Renal pelvis (tissue), 4 donors: Measurements from ENCODE around the gene C1orf198. TPM values are rescaled to one million over a fixed set of nuclear protein-coding genes. Genes with fewer than 3 reads are reported as not detected.

Source experiments
- DNase-seq: peaks from one replicate; pipeline ENCODE4 v3.0.0-alpha.2; 2013
- polyA plus RNA-seq, 3 donors: library from polyadenylated mRNA; unstranded; fragments of 120-200 nt; gene quantifications; one replicate each; pipeline ENCODE4 v1.2.1, GENCODE V29; 2013; ENCODE audit not compliant: insufficient read length in 3 of 3

Gene C1orf198
- polyA plus RNA-seq, 3 donors, result 72.6 to 91.2 (median 83.6) TPM

- no peak for DNase-seq
These were observed 24.6 kb downstream of the C1orf198 start for GRCh38 chr1:230843503-230844309.

GRCh38 chr1:230842801-230843200 lies 25.5 kb downstream of the C1orf198 start:
- DNase-seq, result no peak

DNA sequence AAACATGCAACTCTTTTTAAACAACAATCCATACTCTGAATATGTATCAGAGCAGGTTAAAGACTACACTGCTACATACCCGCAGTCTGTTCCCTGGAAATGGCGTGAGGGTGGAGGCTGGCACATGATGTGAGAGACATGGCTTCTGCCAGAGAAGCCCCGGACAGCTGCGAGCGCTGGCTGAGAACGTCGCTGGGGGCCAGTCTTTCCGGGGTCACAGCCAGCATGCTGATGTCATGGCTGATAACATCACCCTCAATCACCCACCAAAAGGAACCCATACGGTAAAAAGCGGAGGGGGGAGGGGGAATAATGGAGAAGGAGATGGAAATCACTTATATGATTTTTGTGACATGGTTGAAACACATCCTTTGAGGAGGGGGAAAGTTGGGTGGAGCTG lies 29.1 kb downstream of the C1orf198 start:
- DNase-seq, result no peak

DNA sequence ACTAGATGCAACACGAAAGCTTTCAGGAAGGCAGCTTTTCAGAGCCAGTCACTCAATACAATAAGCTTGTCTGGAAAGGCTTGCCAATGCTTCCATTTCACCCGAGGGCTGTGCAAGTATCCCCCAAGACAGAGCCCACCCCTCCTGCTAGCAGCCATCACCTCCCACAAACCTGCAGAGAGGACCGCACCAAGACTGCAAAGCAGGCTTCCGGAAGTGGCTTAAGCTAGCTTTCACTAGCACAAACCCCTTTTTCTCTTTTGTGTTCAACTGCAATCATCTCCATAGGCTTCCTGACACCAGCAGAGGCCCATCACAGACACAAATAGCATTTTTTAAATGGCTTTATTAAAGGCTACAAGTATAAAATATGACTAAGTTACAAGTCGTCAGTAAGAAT lies 31.5 kb downstream of the C1orf198 start:
- no peak for DNase-seq

GRCh38 chr1:230836347-230836746 lies 32.0 kb downstream of the C1orf198 start:
- DNase-seq, result no peak

DNA sequence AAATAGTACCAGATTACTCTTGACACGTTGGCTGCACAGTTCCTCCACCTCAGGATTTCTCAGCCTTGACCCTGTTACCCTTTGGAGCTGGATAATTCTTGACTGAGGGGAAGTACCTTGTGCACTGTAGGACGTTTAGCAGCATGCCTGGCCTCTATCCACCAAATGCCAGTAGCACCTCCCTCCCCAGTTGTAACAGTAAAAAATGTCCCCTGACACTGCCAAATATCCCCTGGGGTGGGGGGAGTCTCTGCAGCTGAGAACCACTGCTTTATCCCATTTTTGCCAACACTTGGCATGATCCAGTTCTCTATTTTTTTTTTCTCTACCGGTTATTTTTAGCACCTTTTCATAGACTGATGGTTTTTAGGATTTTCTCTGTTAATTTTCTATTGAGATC lies 34.0 kb downstream of the C1orf198 start:
- DNase-seq, result no peak

GRCh38 chr1:230833511-230833910 lies 34.8 kb downstream of the C1orf198 start:
- no peak for DNase-seq

DNA sequence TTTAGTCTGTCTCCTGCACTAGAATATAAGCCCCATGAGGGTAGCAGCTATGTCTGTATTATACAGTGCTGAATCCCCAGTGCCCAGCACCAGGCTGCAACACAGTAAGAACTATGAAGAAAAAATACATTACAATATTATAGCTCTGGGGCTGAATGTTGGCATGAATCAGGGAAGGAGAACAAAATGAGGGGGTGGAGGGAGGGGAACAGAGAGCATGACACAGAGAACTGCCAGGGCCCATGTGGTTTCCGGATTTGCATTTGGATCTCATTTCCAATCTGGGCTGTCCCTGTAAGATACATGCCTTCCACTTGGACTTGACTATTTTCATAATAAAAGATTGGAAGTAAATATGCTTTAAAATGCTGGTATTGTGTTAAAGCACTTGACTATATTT lies 35.8 kb downstream of the C1orf198 start:
- no peak for DNase-seq

- no peak for DNase-seq
These were observed 36.5 kb downstream of the C1orf198 start for GRCh38 chr1:230831771-230832170.

DNA sequence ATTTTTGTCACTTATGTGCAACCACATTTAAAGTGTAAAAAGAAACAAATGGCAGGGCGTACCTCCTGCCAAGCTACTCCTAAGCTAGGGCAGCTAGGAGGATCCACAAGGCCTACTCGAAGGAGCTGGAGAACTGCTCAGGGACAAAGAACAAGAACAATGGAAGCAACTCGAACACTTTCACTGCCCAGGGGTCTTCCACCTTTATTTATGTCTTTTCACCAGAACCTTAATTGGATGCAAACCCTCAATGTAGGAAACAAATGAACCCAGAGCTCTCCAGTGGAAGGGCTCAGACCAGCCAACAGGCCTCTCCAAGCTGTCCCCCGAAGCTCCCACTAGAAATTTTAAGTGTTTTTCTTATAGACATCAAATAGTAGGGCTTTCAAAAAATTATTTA lies 39.9 kb downstream of the C1orf198 start:
- no peak for DNase-seq

DNA sequence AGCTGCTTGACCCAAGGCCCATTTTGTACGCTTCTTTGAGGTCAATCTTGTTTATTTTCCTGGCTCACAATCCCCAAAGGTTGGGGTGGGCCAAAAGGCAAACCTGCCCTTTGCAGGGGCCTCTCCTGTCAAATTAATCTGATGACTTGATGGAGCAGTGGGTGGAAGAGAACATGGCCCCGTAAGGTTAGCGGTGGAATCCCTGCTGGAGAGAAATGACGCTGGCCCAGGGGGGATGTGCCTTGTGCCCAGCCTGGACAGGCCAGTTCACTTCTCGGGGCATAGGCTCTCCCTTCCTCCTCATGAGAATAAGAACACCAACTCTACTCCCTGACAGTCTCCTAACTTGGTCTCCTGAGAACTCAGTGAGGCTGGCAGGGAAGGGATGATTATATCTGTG lies 40.5 kb downstream of the C1orf198 start:
- no peak for DNase-seq

DNA sequence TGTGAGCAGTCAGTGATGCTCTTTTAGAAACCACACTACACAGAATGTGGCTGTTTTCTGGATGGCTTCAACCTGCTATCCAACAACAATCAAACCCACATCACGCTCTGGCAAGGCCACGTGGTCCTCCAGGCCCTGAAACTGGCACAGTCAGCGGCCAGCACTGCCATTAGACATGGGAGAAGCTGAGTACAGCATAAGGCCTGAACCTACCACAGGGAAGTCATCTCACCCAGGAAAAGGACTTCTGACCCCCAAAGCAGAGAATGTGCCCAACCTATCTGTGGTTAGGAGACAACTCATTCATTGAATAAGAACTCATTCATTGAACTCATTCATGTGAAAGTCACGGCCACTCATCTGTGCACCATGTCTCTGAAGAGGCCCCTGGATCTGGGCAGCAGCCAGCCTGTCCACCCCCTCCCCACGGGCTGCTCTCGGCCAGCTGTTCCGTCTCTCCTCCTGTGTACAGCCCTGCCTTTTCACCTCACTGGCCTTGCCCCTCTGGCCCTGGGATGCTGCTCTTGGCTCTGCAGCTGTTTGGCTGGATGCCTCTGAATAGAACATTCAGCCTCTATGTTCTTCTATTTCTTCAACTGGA lies 41.1 kb downstream of the C1orf198 start:
- peak; percentile 71 for DNase-seq

GRCh38 chr1:230826166-230826875 lies 42.0 kb downstream of the C1orf198 start:
- no peak for DNase-seq

GRCh38 chr1:230825761-230826160 lies 42.6 kb downstream of the C1orf198 start:
- DNase-seq, result no peak

- DNase-seq, result no peak
These were observed 43.2 kb downstream of the C1orf198 start for GRCh38 chr1:230824919-230825721.

DNA sequence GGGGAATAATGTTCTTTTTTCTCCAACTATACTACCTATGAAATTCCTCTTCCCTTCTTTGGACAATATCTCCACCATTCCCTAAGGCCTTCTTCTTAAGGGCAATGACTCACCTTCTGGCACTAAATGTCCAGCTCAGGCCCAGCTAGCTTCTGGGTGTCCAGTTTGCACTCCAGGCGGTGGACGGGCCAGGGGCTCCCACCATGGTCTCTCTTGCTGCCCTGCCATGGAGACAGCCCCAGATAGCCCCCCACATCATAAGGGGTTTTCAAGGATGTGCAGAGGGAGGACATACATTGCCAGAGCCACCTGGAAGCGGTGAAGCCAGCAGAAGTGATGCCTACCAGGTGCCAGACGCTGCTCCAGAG lies 43.8 kb downstream of the C1orf198 start:
- no peak for DNase-seq

DNA sequence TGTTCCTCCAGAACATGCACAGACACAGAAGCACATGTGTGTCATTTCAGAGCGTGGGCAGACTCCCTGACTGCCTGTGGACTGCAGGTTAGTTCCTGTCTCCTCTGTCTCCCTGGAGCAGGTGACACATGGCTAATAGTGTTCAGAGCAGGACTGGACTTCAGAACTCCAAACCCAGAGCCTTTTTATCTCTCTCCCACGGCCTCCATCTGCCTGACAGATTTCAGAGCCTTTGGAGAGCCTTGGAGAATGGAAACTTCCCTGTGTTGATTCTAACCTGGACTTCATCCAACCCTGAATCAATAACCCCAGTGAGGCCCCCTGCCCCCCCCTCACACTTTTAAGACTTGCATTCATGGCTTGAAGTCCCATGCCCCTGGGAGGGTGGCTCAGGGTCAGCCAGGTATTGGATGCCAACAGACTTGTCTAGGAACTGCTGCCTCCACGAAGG lies 44.4 kb downstream of the C1orf198 start:
- no peak for DNase-seq

GRCh38 chr1:230823426-230823825 lies 44.9 kb downstream of the C1orf198 start:
- DNase-seq, result no peak

DNA sequence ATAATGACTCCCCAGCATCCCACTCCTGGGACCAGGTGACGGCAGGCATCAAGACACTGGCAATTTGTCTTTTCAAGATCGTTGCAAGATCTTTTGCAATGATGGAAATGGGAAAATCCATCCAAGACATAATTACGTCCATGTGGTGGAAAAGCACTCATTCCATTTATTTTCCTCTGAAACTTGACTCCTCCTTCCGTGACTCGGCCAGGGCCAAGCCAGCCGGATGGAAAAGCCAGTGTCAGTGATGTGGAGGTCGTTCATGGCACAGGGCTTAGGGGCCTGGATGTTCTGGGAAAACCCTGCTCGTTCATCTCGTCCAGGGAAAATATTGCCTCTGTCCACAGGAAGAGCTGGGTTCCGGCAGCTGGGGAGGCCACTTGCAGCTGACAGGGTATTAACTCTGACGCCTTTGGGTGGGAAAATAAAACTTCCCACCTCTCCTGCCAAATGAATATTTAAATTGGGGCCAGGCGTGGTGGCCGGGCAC lies 46.2 kb downstream of the C1orf198 start:
- no peak for DNase-seq

GRCh38 chr1:230821346-230821745 lies 47.0 kb downstream of the C1orf198 start:
- no peak for DNase-seq

GRCh38 chr1:230820568-230820967 lies 47.8 kb downstream of the C1orf198 start:
- no peak for DNase-seq

- no peak for DNase-seq
These were observed 48.3 kb downstream of the C1orf198 start for GRCh38 chr1:230819976-230820375.
